Measurements from ENCODE around the gene ATF4.
"Not testable (repeated sequence)": the region's sequence is repeated elsewhere in the genome, so short reads cannot be mapped to it uniquely, and the experiment has no call there.

The ATF4 gene

GRCh38 chr22:39515266-39516050 is 4.9 kb upstream of the ATF4 start:
- H3K27ac ChIP-seq (ENCODE audit: low read length): no peak overlapping the region
- H3K4me1 ChIP-seq (ENCODE audit: insufficient read depth, low read length): no peaks in the 10 kb centered on the region
- H3K9me3 ChIP-seq (ENCODE audit: insufficient read depth, low read depth, low read length): no peaks in the 10 kb centered on the region

GRCh38 chr22:39517470-39517869 is 2.9 kb upstream of the ATF4 start:
- Histone ChIP-seq H3K27ac (ENCODE audit: low read length) (no peak overlapping the region), H3K4me1 (ENCODE audit: insufficient read depth, low read length) (peaks cover 4% of the 10 kb centered on the region; the same call in 1 of the 2 replicates), H3K27me3 (ENCODE audit: insufficient read depth, low read length) (peaks cover 46% of the 10 kb centered on the region), H3K9ac (ENCODE audit: low read depth, low read length) (no peak overlapping the region), H3K36me3 (ENCODE audit: insufficient read depth, low read depth, low read length) (peaks cover 57% of the 10 kb centered on the region), H3K9me3 (ENCODE audit: insufficient read depth, low read depth, low read length) (no peaks in the 10 kb centered on the region), H3K4me3 (ENCODE audit: low read length) (no peak overlapping the region)

More at GRCh38 chr22:39515266-39516050, 4.9 kb upstream of the ATF4 start:
- Histone ChIP-seq H3K9ac (ENCODE audit: low read depth, low read length) (no peak overlapping the region), H3K36me3 (ENCODE audit: insufficient read depth, low read depth, low read length) (peaks cover 60% of the 10 kb centered on the region), H3K4me3 (ENCODE audit: low read length) (no peak overlapping the region), H3K27me3 (ENCODE audit: insufficient read depth, low read length) (peaks cover 66% of the 10 kb centered on the region)

GRCh38 chr22:39518144-39518786 is 2.1 kb upstream of the ATF4 start:
- no peaks in the 10 kb centered on the region for H3K9me3 ChIP-seq (ENCODE audit: insufficient read depth, low read depth, low read length)
- H3K4me1 ChIP-seq (ENCODE audit: insufficient read depth, low read length): peaks cover 4% of the 10 kb centered on the region; the same call in 1 of the 2 replicates
- H3K9ac ChIP-seq (ENCODE audit: low read depth, low read length): peak overlapping the region; percentile 92; the same call in 1 of the 2 replicates
- H3K27ac ChIP-seq (ENCODE audit: low read length): no peak overlapping the region
- H3K27me3 ChIP-seq (ENCODE audit: insufficient read depth, low read length): peaks cover 38% of the 10 kb centered on the region
- 0 out of 2 replicates have a peak overlapping the region, but pooled peaks have one; percentile 93 for H3K4me3 ChIP-seq (ENCODE audit: low read length)
- H3K36me3 ChIP-seq (ENCODE audit: insufficient read depth, low read depth, low read length): peaks cover 61% of the 10 kb centered on the region

- Histone ChIP-seq H3K9ac (ENCODE audit: low read depth, low read length) (peak overlapping the region; percentile 92), H3K4me1 (ENCODE audit: insufficient read depth, low read length) (peaks cover 4% of the 10 kb centered on the region; the same call in 1 of the 2 replicates), H3K36me3 (ENCODE audit: insufficient read depth, low read depth, low read length) (peaks cover 59% of the 10 kb centered on the region)
Observed at GRCh38 chr22:39518996-39519680, 1.2 kb upstream of the ATF4 start.

GRCh38 chr22:39519681-39520225 is 609 bp upstream of the ATF4 start:
- Histone ChIP-seq H3K27me3 (ENCODE audit: insufficient read depth, low read length) (peaks cover 25% of the 10 kb centered on the region), H3K9ac (ENCODE audit: low read depth, low read length) (peak overlapping the region; percentile 92), H3K36me3 (ENCODE audit: insufficient read depth, low read depth, low read length) (peaks cover 60% of the 10 kb centered on the region), H3K9me3 (ENCODE audit: insufficient read depth, low read depth, low read length) (no peaks in the 10 kb centered on the region), H3K4me1 (ENCODE audit: insufficient read depth, low read length) (peaks cover 4% of the 10 kb centered on the region; the same call in 1 of the 2 replicates), H3K4me3 (ENCODE audit: low read length) (peak overlapping the region; percentile 93), H3K27ac (ENCODE audit: low read length) (peak overlapping the region; percentile 97)

More at GRCh38 chr22:39518996-39519680, 1.2 kb upstream of the ATF4 start:
- Histone ChIP-seq H3K4me3 (ENCODE audit: low read length) (peak overlapping the region; percentile 93), H3K27ac (ENCODE audit: low read length) (peak overlapping the region; percentile 79), H3K27me3 (ENCODE audit: insufficient read depth, low read length) (peaks cover 30% of the 10 kb centered on the region), H3K9me3 (ENCODE audit: insufficient read depth, low read depth, low read length) (no peaks in the 10 kb centered on the region)

- not testable (repeated sequence) for H3K9me3 ChIP-seq (ENCODE audit: insufficient read depth, low read depth, low read length); H3K4me1 ChIP-seq (ENCODE audit: insufficient read depth, low read length)
- Histone ChIP-seq H3K9ac (ENCODE audit: low read depth, low read length) (peak overlapping the region; percentile 92), H3K27ac (ENCODE audit: low read length) (peak overlapping the region; percentile 97), H3K27me3 (ENCODE audit: insufficient read depth, low read length) (peaks cover 12% of the 10 kb centered on the region), H3K4me3 (ENCODE audit: low read length) (peak overlapping the region; percentile 93), H3K36me3 (ENCODE audit: insufficient read depth, low read depth, low read length) (peaks cover 52% of the 10 kb centered on the region)
Observed at GRCh38 chr22:39521106-39521885, 934 bp downstream of the ATF4 start.

GRCh38 chr22:39522091-39522490 is 1.7 kb downstream of the ATF4 start:
- peak overlapping the region; percentile 93 for H3K4me3 ChIP-seq (ENCODE audit: low read length)
- H3K27ac ChIP-seq (ENCODE audit: low read length); H3K27me3 ChIP-seq (ENCODE audit: insufficient read depth, low read length); H3K9me3 ChIP-seq (ENCODE audit: insufficient read depth, low read depth, low read length); H3K4me1 ChIP-seq (ENCODE audit: insufficient read depth, low read length): not testable (repeated sequence)
- peaks cover 46% of the 10 kb centered on the region for H3K36me3 ChIP-seq (ENCODE audit: insufficient read depth, low read depth, low read length)
- H3K9ac ChIP-seq (ENCODE audit: low read depth, low read length): peak overlapping the region; percentile 92; the same call in 1 of the 2 replicates

GRCh38 chr22:39522567-39523300 is 2.4 kb downstream of the ATF4 start:
- Histone ChIP-seq H3K36me3 (ENCODE audit: insufficient read depth, low read depth, low read length) (peaks cover 48% of the 10 kb centered on the region), H3K4me1 (ENCODE audit: insufficient read depth, low read length) (peaks cover 7% of the 10 kb centered on the region; the same call in 1 of the 2 replicates), H3K27me3 (ENCODE audit: insufficient read depth, low read length) (peaks cover 6% of the 10 kb centered on the region; the same call in 1 of the 2 replicates), H3K9me3 (ENCODE audit: insufficient read depth, low read depth, low read length) (no peaks in the 10 kb centered on the region), H3K4me3 (ENCODE audit: low read length) (peak overlapping the region; percentile 93), H3K9ac (ENCODE audit: low read depth, low read length) (peak overlapping the region; percentile 4; the same call in 1 of the 2 replicates), H3K27ac (ENCODE audit: low read length) (no peak overlapping the region)

GRCh38 chr22:39524089-39524752 is 3.9 kb downstream of the ATF4 start:
- H3K9ac ChIP-seq (ENCODE audit: low read depth, low read length): no peak overlapping the region
- peaks cover 7% of the 10 kb centered on the region; the same call in 1 of the 2 replicates for H3K4me1 ChIP-seq (ENCODE audit: insufficient read depth, low read length)
- no peak overlapping the region for H3K4me3 ChIP-seq (ENCODE audit: low read length)
- H3K27me3 ChIP-seq (ENCODE audit: insufficient read depth, low read length): no peaks in the 10 kb centered on the region
- H3K27ac ChIP-seq (ENCODE audit: low read length): no peak overlapping the region
- H3K36me3 ChIP-seq (ENCODE audit: insufficient read depth, low read depth, low read length): peaks cover 61% of the 10 kb centered on the region
- no peaks in the 10 kb centered on the region for H3K9me3 ChIP-seq (ENCODE audit: insufficient read depth, low read depth, low read length)

Measured in iPS-20b (cell line).